Prostate gland (tissue), 2 donors: Measurements from ENCODE around the gene L3MBTL4.

Experiments
- CTCF ChIP-seq, 4 experiments: fragments of 200-600 bp in 2 of 4; fragments of 450-650 bp in 2 of 4; sonication (generic) in 2 of 4; IDR thresholded peaks; 1 replicate in 3 of 4; 2 replicates in 1 of 4; pipeline ENCODE4 v1.5.1; 2016 to 2019; ENCODE audit warnings: antibody characterized with exemption in 4 of 4, mild to moderate bottlenecking in 2 of 4, moderate library complexity in 2 of 4
- POLR2A ChIP-seq: fragments of 450-650 bp; IDR thresholded peaks from one replicate; pipeline ENCODE4 v1.6.1; 2016; ENCODE audit warnings: antibody characterized with exemption, mild to moderate bottlenecking
- POLR2AphosphoS5 ChIP-seq: sonication (generic); formaldehyde crosslinking; IDR thresholded peaks from one replicate; pipeline ENCODE4 v1.6.1; 2017; ENCODE audit warnings: antibody characterized with exemption

- TF ChIP-seq CTCF (IDR thresholded peaks at IDR 0.05) (no peak), POLR2A (no peak), POLR2AphosphoS5 (no peak)
Observed at GRCh38 chr18:5964596-5964995, 450.1 kb downstream of the L3MBTL4 start.
